ENCODE measurements around the gene HMGCLL1. TPM values are rescaled to one million over a fixed set of nuclear protein-coding genes. Genes with fewer than 3 reads are reported as not detected.

Gene HMGCLL1
- total RNA-seq, 1 experiment from 2014 or later = 0.19 TPM

- DNase-seq (ENCODE audit: low spot score) = peak; percentile 33
These were observed 133.3 kb downstream of the HMGCLL1 start for GRCh38 chr6:55445648-55446204.

- peak; percentile 25 for DNase-seq (ENCODE audit: low spot score)
These were observed 135.5 kb downstream of the HMGCLL1 start for GRCh38 chr6:55443238-55444134.

- DNase-seq (ENCODE audit: low spot score) = peak; percentile 17
These were observed 140.8 kb downstream of the HMGCLL1 start for GRCh38 chr6:55438203-55438602.

GRCh38 chr6:55437141-55437540 is 141.9 kb downstream of the HMGCLL1 start:
- no peak for DNase-seq (ENCODE audit: low spot score)

- peak; percentile 36 for DNase-seq (ENCODE audit: low spot score)
These were observed 145.4 kb downstream of the HMGCLL1 start for GRCh38 chr6:55433446-55434130.

- DNase-seq (ENCODE audit: low spot score) = no peak
These were observed 155.1 kb downstream of the HMGCLL1 start for GRCh38 chr6:55423933-55424332.

GRCh38 chr6:55410674-55411073 is 168.3 kb downstream of the HMGCLL1 start:
- DNase-seq (ENCODE audit: low spot score) = no peak

- DNase-seq (ENCODE audit: low spot score) = peak; percentile 14
These were observed 173.3 kb downstream of the HMGCLL1 start for GRCh38 chr6:55405474-55406235.

GRCh38 chr6:55399351-55399750 is 179.6 kb downstream of the HMGCLL1 start:
- no peak for DNase-seq (ENCODE audit: low spot score)

- peak; percentile 14 for DNase-seq (ENCODE audit: low spot score)
These were observed 181.0 kb downstream of the HMGCLL1 start for GRCh38 chr6:55397986-55398385.

GRCh38 chr6:55395871-55396270 is 183.1 kb downstream of the HMGCLL1 start:
- DNase-seq (ENCODE audit: low spot score) = peak; percentile 17

- no peak for DNase-seq (ENCODE audit: low spot score)
These were observed 190.8 kb downstream of the HMGCLL1 start for GRCh38 chr6:55388211-55388610.
